H1 (cell line): ENCODE data around the gene BATF3. TPM values are rescaled to one million over a fixed set of nuclear protein-coding genes. Genes with fewer than 3 reads are reported as not detected.

Experiments
- ASH2L ChIP-seq: fragments of 200-600, 300-600 bp; sonication (generic); IDR thresholded peaks from one replicate; pipeline ENCODE4 v1.7.1; 2017; ENCODE audit warnings: low read length
- CHD2 ChIP-seq: IDR thresholded peaks from 2 replicates; pipeline ENCODE4 v1.6.1; 2012; ENCODE audit warnings: low read length, improper control_type of control experiment
- EP300 ChIP-seq, 2 experiments: IDR thresholded peaks; 1 replicate in 1 of 2; 2 replicates in 1 of 2; pipeline ENCODE4 v1.6.1; 2011 to 2012; ENCODE audit warnings: low read depth in 2 of 2, low read length in 2 of 2, mild to moderate bottlenecking in 2 of 2, borderline replicate concordance in 1 of 2, inconsistent platforms in 1 of 2, moderate library complexity in 1 of 2
- HDAC2 ChIP-seq, 2 experiments: fragments of 300-600 bp in 1 of 2; sonication (generic) in 1 of 2; IDR thresholded peaks; 2 replicates each; pipeline ENCODE4 v1.6.1; 2011 to 2012; ENCODE audit warnings: low read depth in 2 of 2, low read length in 2 of 2, mild to moderate bottlenecking in 2 of 2, moderate library complexity in 2 of 2, borderline replicate concordance in 1 of 2, inconsistent platforms in 1 of 2
- HDAC6 ChIP-seq: IDR thresholded peaks from one replicate; pipeline ENCODE4 v1.7.1; 2012; ENCODE audit warnings: low read depth, mild to moderate bottlenecking, inconsistent platforms, low read length, moderate library complexity
- POLR2AphosphoS5 ChIP-seq: IDR thresholded peaks from 2 replicates; pipeline ENCODE4 v1.6.1; 2011; ENCODE audit warnings: low read depth, low read length
- polyA plus RNA-seq, 7 experiments: library from polyadenylated mRNA; depleted of rRNA in 3 of 7; stranded (reverse) in 5 of 7; unstranded in 2 of 7; fragments of >200 nt in 5 of 7; fragments of 200-250 nt in 2 of 7; gene quantifications; 1 replicate in 5 of 7; 2 replicates in 1 of 7; 4 replicates in 1 of 7; pipeline versions ENCODE4 v1.2.1 to v1.2.3, GENCODE V29; 2011 to 2013; ENCODE audit warnings: missing spikeins in 2 of 7, mixed read lengths in 2 of 7
- total RNA-seq: library from RNA; stranded (reverse); fragmentation: NEBNext Ultra II Directional; extraction: Animal tissue kit (Norgen Biotek cat#: 25700); gene quantifications from 2 replicates; pipeline ENCODE4 v1.2.1, GENCODE V29; 2021

The BATF3 gene
- total and polyA plus RNA-seq, 2 of the 8 experiments (the other 6 are each of a cell fraction or from before 2014, with no cell fraction given) = 6.3 TPM

DNA sequence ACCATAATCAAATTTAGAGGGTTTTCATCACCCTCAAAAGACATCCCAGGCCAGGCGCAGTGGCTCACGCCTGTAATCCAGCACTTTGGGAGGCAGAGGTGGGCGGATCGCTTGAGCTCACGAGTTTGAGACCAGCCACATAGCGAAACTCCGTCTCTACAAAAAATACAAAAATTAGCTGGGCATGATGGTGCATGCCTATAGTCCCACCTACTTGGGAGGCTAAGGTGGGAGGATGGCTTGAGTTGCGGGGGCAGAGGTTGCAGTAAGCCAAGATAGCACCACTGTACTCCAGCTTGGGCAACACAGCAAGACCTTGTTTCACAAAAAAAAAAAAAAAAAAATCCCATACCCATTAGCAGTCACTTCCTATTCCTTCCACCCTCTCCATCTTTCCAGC, 33.5 kb upstream of the BATF3 start (continued):
- TF ChIP-seq HDAC2 (IDR thresholded peaks at IDR 0.05; ENCODE audit: borderline replicate concordance in 1 of 2, low read depth in 2 of 2, low read length in 2 of 2) (no peak), POLR2AphosphoS5 (no peak), CHD2 (no peak), ASH2L (no peak), EP300 (IDR thresholded peaks at IDR 0.05; ENCODE audit: borderline replicate concordance in 1 of 2, low read depth in 2 of 2, low read length in 2 of 2) (no peak), HDAC6 (no peak)
